GM10248 (cell line): Measurements from ENCODE around the gene SSX2IP.

Experiments
- CTCF ChIA-PET: fragments of 300-600 bp; sonication (Branson Sonifier 250); formaldehyde crosslinking; extraction: SDS; loops from one replicate; lab custom pipeline; 2021; ENCODE audit warnings: antibody characterized with exemption; lab: Yijun Ruan, JAX
- POLR2A ChIA-PET: fragments of 350-650 bp; sonication (Branson Sonifier 250); formaldehyde crosslinking; extraction: SDS; loops from one replicate; lab custom pipeline; 2020; ENCODE audit warnings: antibody characterized with exemption; lab: Yijun Ruan, JAX
- DNase-seq: peaks from one replicate; pipeline ENCODE4 v3.0.0; 2012; ENCODE audit errors: extremely low spot score
- CTCF ChIP-seq: IDR thresholded peaks from 2 replicates; pipeline ENCODE4 v1.5.1; 2012; ENCODE audit warnings: mild to moderate bottlenecking, low read depth; ENCODE audit errors: extremely low read depth, missing control alignments, control extremely low read depth

SSX2IP gene

GRCh38 chr1:84721152-84721551 lies 30.9 kb upstream of the SSX2IP start:
- CTCF ChIA-PET, result interaction anchor here (1.4 kb wide), 1 partner anchor 15 kb away, joined by 3 read pairs; no protein-coding TSS in a partner anchor
- no peak for DNase-seq
- POLR2A ChIA-PET, result no interaction called here
- TF ChIP-seq CTCF, result no peak

GRCh38 chr1:84720221-84720780 lies 30.0 kb upstream of the SSX2IP start:
- ChIA-PET CTCF (interaction anchor here (1.4 kb wide), 2 partner anchors 15 to 31 kb away, joined by 3 to 4 read pairs; no protein-coding TSS in a partner anchor), POLR2A (no interaction called here)
- no peak for TF ChIP-seq CTCF
- no peak for DNase-seq

GRCh38 chr1:84719543-84720217 lies 29.4 kb upstream of the SSX2IP start:
- CTCF ChIA-PET, result interaction anchor here (1.4 kb wide), 2 partner anchors 16 to 31 kb away, joined by 3 to 4 read pairs; no protein-coding TSS in a partner anchor
- POLR2A ChIA-PET, result no interaction called here
- DNase-seq, result no peak
- TF ChIP-seq CTCF, result no peak

GRCh38 chr1:84715342-84716019 lies 25.2 kb upstream of the SSX2IP start:
- no peak for TF ChIP-seq CTCF
- DNase-seq, result no peak
- ChIA-PET POLR2A (no interaction called here), CTCF (interaction anchor here (1.0 to 5.3 kb wide), 2 partner anchors 9 to 21 kb away, joined by 4 to 34 read pairs; no protein-coding TSS in a partner anchor)

GRCh38 chr1:84712276-84712874 lies 22.1 kb upstream of the SSX2IP start:
- no peak for TF ChIP-seq CTCF
- ChIA-PET CTCF (interaction anchor here (1.1 to 5.3 kb wide), 3 partner anchors 10 to 41 kb away, joined by 3 to 34 read pairs (median 3); no protein-coding TSS in a partner anchor), POLR2A (no interaction called here)
- DNase-seq, result no peak

- TF ChIP-seq CTCF, result no peak
- DNase-seq, result no peak
- POLR2A ChIA-PET, result no interaction called here
- CTCF ChIA-PET, result interaction anchor here (1.1 to 5.3 kb wide), 3 partner anchors 10 to 42 kb away, joined by 3 to 34 read pairs (median 3); no protein-coding TSS in a partner anchor
These were observed 21.6 kb upstream of the SSX2IP start for GRCh38 chr1:84711869-84712268.
